ENCODE measurements around the gene CTIF. TPM values are rescaled to one million over a fixed set of nuclear protein-coding genes. Genes with fewer than 3 reads are reported as not detected.

The CTIF gene
- total and polyA plus RNA-seq, 12 donors, result 44.5 to 74.1 (median 58.9) TPM

GRCh38 chr18:48723016-48723415 lies 184.2 kb downstream of the CTIF start:
- H3K27ac ChIP-seq, result no peak overlapping the region
- TF ChIP-seq CTCF (IDR thresholded peaks at IDR 0.05), result no peak
- DNase-seq (no peak), ATAC-seq (no peak)
- no peak overlapping the region for H3K4me3 ChIP-seq
- peaks cover 0 to 12% (median 0%) of the 10 kb centered on the region in 9 donors for H3K36me3 ChIP-seq
- no peaks in the 10 kb centered on the region for H3K27me3 ChIP-seq
- WGBS, 2 donors, result 89 to 96% methylated on average over 5 of the region's 5 CpGs
- peaks cover 6 to 33% (median 22%) of the 10 kb centered on the region in 9 donors for H3K4me1 ChIP-seq
- intact Hi-C loops (cut with DNase I), result loop anchor here in 1 of 10 donors (5.0 kb wide), 1 partner anchor 49 kb away; no protein-coding TSS in a partner anchor
- H3K9me3 ChIP-seq, result peaks cover 0 to 23% (median 0%) of the 10 kb centered on the region in 11 donors

- H3K27me3 ChIP-seq, result no peaks in the 10 kb centered on the region
Observed at GRCh38 chr18:48723837-48724236, 185.0 kb downstream of the CTIF start.

GRCh38 chr18:48724442-48724841 lies 185.6 kb downstream of the CTIF start:
- Histone ChIP-seq H3K27ac (no peak overlapping the region), H3K4me3 (no peak overlapping the region), H3K27me3 (no peaks in the 10 kb centered on the region), H3K9me3 (peaks cover 0 to 26% (median 0%) of the 10 kb centered on the region in 11 donors), H3K4me1 (peaks cover 6 to 43% (median 33%) of the 10 kb centered on the region in 9 donors), H3K36me3 (no peaks in the 10 kb centered on the region)
- ATAC-seq (no peak), DNase-seq (no peak)
- no peak for TF ChIP-seq CTCF (IDR thresholded peaks at IDR 0.05)
- 96% methylated on average over 4 of the region's 4 CpGs for WGBS, 2 donors
- intact Hi-C loops (cut with DNase I), result loop anchor here in 1 of 10 donors (5.0 kb wide), 1 partner anchor 48 kb away; no protein-coding TSS in a partner anchor

More at GRCh38 chr18:48723837-48724236, 185.0 kb downstream of the CTIF start:
- H3K27ac ChIP-seq, result no peak overlapping the region
- peaks cover 0 to 5% (median 0%) of the 10 kb centered on the region in 9 donors for H3K36me3 ChIP-seq
- 91 to 93% methylated on average over 2 of the region's 2 CpGs for WGBS, 2 donors
- intact Hi-C loops (cut with DNase I), result loop anchor here in 1 of 10 donors (5.0 kb wide), 1 partner anchor 48 kb away; no protein-coding TSS in a partner anchor
- peaks cover 6 to 41% (median 30%) of the 10 kb centered on the region in 9 donors for H3K4me1 ChIP-seq
- no peak overlapping the region for H3K4me3 ChIP-seq
- H3K9me3 ChIP-seq, result peaks cover 0 to 26% (median 0%) of the 10 kb centered on the region in 11 donors
- ATAC-seq (no peak), DNase-seq (no peak)
- TF ChIP-seq CTCF (IDR thresholded peaks at IDR 0.05), result no peak

GRCh38 chr18:48724939-48725338 lies 186.1 kb downstream of the CTIF start:
- no peaks in the 10 kb centered on the region for H3K27me3 ChIP-seq
- DNase-seq, result no peak
- 87 to 93% methylated on average over 5 of the region's 5 CpGs for WGBS, 2 donors
- intact Hi-C loops (cut with DNase I), result loop anchor here in 1 of 10 donors (5.0 kb wide), 1 partner anchor 47 kb away; no protein-coding TSS in a partner anchor
- peaks cover 0 to 26% (median 0%) of the 10 kb centered on the region in 11 donors for H3K9me3 ChIP-seq
- no peak for TF ChIP-seq CTCF (IDR thresholded peaks at IDR 0.05)
- no peaks in the 10 kb centered on the region for H3K36me3 ChIP-seq
- H3K4me1 ChIP-seq, result peaks cover 6 to 40% (median 33%) of the 10 kb centered on the region in 9 donors
- no peak overlapping the region for H3K4me3 ChIP-seq
- ATAC-seq, result no peak
- no peak overlapping the region for H3K27ac ChIP-seq

Measured in heart right ventricle (tissue), 16 donors.